NCI-H446 (cell line): ENCODE data around the gene TOR3A.
A peak's percentile ranks its signal among the peaks of the same experiment; 100 is the strongest.

Experiments used
- DNase-seq, 2 experiments: peaks; one replicate each; lab custom pipeline; 2025; lab: John Stamatoyannopoulos, UW

The TOR3A gene

DNA sequence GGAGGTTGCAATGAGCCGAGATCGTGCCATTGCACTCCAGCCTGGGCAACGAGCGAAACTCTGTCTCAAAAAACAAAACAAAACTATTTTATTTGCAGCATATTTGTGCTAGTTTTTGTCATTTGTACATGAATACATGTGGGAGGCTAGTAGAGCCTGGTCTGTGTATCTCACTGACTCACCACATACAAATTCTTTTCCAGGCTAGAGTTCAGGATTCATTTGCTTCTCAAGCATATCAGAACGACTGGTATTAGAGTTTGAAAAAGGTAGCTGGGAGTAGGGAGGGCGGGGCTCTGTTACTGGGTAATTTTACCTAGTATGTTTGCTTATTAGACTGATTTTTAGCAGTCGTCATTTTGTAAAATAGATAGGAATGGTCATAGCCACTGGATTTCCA, 4.5 kb upstream of the TOR3A start:
- DNase-seq: no peak

DNA sequence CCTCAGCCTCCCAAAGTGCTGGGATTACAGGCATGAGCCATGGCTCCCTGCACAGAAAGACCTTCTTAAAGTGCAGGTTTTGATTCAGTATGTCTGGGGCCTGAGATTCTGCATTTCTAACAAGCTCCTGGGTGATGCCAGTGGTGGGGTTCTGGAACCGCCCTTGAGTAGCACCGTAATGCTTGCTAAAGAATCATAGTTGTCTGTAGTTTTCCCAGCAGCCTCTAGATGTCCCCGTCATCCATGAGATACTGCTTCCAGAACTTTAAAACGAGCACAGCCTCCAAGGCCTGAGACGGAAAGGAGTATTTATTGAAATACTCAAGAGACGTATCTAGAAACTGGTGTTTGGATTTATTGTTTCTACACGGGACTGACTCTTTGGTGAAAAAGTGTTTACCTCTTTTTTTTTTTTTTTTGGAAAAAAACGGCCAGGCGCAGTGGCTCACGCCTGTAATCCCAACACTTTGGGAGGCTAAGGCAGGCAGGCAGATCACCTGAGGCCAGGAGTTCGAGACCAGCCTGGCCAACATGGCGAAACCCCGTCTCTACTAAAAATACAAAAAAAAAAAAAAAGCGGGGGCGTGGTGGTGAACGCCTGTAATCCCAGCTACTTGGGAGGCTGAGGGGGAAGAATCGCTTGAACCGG, 2.6 kb upstream of the TOR3A start:
- peak; percentile 29 to 76 for DNase-seq

DNA sequence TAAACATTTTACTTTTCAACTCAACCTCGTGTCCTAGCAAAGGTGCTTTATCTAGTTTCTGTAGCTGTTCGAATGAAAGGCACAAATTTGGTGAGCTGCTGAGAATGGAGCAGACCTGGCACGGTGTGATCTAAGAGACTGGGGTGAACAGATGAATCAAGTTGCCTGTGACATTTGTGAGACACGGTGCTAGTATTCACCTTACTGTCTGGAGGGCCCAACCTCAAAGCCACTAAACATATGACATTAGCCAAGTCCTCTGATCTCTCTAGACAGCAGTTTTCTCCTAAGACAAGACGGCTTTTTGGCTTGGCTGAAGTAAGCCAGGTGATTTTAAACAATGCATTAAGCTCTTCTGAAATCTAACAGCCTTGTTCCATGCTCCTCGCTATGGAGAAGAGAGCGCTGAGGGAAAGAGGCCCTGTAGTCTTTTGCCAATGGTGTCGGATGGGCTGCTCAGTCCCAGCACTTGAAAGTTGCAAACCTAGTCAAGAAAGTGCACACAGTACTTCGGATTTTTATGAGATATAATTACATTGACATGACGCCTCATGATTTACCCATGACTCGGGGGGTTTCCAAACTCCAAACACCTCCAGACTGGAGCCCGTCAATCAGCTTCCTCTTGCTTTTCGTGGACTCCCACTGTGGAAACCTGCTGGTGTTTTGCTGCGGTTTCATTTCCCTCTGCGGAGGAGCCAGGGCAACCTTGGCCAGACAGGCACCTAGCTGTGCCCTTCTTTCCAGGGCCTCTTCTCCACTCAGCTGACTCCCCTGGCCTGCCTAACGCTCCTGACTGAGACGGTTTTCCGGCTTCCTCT, 794 bp upstream of the TOR3A start:
- DNase-seq: no peak

DNA sequence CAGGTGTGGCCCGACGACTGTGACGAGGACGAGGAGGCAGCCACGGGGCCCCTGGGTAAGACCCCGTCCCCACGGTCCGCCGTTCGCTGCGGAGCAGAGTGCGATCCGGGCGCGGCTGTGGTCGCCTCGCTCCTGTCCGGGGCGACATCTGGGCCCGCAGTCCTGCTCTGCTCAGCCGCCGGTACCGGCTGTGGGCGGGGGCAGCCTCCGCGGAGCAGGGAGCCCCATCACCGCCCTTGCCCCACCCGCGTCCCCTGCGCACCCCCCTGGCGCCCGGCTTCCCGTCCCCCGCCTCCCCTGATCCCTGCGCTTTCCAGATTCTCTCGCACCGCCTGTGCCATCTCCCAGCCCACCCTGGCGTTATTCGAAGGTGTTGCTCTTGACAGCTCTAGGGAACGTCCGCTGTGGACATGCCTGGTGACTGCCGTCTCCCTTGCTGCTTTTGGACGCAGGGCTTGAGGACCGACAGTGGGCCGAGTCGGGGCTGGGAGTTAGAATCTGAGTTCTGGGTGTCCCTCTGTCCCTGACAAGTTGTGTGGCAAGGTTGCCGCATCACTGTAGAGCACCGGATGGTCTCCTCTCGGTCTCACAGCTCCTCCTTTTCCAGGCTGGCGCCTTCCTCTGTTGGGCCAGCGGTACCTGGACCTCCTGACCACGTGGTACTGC, 596 bp downstream of the TOR3A start:
- no peak for DNase-seq

DNA sequence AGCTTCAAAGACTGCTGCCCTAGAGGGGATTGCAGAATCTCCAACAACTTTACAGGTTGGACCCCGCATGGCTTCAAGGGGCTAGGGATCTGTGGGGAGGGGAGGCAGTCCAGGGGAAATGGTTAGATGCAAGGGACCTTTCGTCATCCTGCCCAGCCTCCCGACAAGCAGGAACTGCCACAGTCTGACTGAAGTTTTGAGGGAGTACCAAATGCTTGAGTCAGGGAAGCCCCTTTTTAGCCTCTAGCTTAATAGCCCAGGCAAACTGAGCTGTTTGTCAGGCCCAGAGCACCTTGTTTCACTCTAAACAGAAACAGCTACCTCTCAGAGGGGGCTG, 1.1 kb downstream of the TOR3A start:
- DNase-seq: no peak

DNA sequence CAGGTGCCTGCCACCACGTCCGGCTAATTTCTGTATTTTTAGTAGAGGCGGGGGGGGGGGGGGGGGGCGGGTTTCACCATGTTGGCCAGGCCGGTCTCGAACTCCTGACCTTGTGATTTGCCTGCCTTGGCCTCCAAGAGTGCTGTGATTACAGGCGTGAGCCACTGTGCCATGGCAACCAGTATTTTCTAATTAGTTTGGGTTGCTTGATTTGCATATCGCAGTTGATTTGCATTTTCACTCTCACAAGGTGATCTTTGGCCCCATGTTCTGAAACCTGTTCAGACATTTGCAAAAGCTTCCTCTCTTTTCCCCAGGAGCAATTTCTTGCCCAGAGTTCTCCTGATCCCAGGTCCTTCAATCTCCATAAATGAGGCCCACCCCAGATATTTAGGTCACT, 1.7 kb downstream of the TOR3A start:
- DNase-seq: no peak

DNA sequence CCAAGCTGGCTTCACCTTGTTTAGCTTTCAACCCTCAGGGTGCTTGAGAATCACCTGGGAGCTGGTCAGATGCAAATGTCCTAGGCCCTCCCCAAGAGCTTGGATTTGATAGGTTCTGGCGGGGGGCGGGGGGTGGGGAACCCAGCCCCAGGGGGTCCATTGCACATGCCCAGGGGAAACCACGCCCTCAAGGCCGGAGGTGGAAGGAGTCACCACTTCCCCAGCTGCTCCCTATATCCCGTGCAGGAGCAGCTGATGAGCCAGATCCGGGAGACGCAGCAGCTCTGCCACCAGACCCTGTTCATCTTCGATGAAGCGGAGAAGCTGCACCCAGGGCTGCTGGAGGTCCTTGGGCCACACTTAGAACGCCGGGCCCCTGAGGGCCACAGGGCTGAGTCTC, 5.8 kb downstream of the TOR3A start:
- DNase-seq: no peak

DNA sequence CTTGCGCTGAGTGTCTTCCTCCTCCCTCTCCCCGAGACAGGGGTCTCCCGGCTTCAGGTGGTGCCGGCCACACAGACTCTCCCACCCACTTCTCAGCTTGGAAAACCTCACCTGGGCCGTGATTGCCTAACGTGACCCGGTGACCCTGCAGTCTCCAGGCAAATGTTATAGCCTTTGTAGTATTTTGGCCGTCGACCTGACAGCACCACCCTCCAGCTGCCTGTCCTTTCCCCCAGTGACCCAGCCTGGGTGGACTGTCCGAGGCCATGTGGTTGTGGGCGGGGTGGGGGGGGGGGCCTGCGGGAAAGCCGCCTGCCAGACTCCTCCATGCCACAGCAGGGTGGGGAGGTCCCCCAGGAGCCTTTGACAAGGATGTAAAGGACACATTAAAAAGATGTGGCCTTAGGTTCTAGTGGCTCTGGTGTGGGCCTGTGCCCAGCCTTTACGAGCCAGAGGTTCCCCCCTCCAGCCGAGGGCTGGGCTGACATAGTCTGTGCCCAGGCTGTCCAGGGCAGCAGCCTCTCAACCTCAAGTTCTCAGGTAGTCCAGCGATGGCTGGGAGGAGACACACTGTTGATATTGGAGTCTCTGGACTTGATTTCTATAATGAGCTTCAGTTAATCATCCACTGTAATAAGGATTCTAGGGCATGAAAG, 8.1 kb downstream of the TOR3A start:
- DNase-seq: no peak

DNA sequence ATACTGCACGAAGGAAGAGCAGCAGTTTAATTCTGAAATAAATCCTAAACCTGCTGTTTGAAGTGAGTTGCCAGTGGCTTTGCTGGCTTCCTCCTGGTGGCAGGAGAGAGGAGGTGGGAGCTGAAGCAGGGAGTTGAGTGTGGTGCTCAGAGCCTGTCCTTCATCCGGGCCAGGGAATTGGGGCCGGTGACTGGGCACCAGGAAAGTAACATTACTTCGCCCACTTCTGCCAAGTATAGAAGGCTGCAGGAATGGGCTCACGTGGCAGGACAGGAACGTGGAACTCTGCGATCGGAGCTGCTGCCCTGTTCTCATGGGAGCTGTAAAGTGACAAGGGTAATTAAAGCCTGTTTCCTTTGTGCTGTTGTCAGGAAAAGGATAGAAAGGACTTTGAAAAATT, 8.7 kb downstream of the TOR3A start:
- DNase-seq: no peak

DNA sequence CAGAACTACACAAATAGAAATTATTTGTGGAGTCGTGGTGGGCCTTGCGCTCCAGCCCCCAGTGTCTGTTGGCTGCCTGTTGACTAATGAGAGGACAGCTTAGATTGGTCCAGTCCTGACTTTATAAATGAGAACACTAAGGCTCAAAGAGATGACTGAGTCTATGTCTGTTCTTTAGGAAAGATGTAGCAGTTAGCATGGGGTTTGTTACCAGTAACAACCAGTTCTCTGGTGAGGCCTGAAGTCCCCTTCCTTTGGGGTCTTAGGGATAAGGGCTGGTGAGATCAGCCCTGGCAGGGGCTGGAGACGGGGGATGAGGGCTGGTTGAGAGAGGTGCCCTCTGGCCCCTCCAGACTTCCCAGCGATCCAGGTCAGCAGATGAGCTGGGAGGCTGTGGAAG, 9.1 kb downstream of the TOR3A start:
- no peak for DNase-seq

DNA sequence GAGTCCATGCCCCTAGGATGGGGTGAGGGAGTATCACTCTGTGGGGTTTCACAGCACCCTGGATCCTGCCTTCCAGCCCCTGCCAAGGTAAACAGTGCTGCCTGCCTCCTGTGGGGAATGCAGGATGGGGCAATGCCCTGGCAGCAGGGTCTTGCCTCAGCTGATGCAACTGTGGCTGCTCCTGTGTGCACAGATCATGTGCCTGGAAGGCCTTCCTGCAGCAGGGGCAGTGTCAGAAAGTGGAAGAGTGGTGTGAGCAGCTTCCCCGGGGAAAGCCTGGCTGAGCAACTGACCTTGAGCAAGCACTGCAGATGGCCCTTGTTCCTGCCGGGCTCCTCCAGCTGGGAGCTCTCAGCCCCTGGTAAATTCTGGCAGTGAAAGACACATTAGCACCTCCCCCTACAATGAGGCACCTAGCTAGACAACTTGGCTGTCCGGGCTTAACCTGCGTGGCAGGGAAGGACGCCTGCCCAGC, 9.9 kb downstream of the TOR3A start:
- DNase-seq: peak in 1 of 2 experiments; percentile 28

DNA sequence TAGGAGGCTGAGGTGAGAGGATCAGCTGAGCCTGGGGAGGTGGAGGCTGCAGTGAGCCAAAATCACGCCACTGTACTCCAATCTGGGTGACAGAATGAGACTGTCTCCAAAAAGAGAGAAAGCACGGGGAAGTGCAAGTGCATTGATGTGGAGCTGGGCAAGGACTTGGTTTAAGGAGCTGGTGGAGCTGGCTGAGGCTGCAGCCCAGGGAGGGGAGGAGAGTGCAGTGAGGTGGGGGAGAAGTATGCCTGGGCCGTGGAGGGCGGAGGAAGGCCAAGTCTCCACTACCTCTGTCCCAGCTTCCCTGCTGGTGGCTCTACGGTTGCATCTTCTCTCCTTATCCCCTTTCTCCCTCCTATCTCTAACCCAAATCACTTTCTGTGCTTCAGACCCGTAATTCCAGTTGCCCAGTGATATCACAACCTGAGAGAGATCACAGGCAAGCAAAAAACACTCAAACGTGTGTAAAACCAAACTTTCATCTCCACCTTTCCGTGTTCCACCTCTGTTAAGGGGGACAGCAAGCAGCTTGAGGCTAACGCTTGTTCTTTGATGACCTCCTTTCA, 11.1 kb downstream of the TOR3A start:
- DNase-seq: no peak

DNA sequence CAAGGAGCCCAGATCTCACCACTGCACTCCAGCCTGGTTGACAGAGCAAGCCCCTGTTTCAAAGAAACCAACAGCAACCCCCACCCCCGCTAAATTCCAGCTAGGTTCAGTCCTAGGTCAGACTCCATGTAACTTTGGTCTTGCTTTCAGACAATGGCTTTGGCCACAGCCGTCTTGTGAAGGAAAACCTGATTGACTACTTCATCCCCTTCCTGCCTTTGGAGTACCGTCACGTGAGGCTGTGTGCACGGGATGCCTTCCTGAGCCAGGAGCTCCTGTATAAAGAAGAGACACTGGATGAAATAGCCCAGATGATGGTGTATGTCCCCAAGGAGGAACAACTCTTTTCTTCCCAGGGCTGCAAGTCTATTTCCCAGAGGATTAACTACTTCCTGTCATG, 12.9 kb downstream of the TOR3A start:
- DNase-seq: no peak

DNA sequence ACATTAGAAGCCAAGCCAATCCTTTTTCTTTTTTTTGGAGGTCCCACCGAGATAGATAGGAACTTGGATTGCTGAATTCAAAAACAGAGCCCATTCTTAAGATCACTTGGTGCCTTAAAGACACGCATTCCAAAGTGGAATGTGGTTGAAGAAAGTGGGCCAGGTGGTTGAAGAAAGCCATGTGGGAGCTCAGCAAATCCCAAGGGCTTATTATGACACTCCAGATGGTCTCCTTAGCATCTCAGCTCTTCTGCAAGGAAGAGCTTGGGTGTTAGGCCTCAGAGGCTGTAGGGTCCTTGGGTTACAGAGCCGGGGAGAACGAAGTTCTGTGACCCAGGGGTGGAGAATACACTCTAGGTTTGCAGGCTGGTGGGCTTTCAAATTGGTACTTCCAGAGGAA, 13.5 kb downstream of the TOR3A start:
- no peak for DNase-seq

DNA sequence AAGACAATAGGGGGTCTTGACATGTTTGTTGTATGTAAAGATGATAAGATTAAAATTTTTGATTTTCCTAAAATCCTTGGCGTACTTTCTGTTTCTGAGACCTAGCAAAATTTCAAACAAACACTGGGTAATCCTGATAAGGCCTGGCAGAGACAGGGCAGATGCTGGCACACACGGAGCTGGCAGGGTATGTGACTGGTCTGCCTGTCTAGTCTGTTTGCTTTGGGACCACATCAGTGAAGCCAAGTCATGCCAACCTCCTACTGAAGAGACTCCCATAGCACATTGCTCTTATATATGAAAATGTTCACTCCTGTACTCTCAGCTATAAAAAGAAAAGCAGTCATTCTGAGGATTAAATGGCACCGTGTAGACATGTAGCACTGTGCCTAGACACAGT, 14.1 kb downstream of the TOR3A start:
- no peak for DNase-seq

DNA sequence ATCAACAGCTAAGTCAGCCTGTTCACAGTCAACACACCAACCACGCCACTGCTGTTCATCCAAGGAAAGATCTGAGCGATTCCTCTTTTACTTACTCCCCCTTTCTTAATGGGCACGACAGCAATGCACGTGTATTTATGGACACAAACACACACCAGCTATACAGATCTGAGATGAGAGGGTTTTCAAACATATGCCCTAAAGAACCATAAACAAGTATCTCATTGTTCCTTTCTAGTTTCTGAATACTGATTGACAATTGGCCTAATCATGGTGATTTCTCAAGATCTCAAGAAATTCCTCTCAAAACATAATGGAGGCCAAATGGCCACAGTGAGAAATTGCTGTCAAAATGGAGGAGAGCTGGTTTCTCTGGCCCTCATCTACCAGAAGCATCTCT, 18.0 kb downstream of the TOR3A start:
- DNase-seq: no peak

DNA sequence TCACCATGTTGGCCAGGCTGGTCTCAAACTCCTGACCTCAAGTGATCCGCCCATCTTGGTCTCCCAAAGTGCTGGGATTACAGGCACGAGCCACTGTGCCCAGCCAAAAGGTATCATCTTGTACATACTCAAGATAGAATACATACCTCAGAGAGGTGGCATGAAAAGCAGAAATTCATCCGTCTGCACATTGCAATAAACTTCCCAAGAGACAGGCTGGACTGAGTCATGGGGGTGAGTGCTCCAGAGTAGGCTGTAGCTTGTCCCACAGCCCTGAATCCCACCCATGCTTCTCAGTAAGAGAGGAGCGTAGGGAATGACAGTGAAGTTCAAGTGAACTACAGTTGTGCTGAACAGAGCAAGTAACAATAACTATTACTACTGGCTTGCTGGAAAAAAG, 19.7 kb downstream of the TOR3A start:
- no peak for DNase-seq

DNA sequence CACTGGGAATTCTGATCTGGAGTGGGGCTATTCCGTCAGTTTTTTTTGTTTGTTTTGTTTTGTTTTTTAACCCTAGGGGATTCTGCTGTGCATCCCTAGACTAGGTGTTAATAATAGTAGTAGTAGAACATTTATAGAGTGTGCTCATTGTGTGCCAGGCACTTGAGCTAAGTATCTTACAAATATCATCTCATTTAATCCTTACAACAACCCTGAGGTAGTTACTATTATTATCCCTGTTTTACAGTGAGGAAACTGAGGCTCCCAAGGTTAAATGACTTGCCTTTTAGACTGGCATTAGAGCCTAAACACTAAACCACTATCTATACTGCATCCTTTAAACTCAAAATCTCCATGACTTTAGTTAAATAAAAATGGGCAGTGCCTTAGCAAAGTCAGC, 22.1 kb downstream of the TOR3A start:
- DNase-seq: no peak

DNA sequence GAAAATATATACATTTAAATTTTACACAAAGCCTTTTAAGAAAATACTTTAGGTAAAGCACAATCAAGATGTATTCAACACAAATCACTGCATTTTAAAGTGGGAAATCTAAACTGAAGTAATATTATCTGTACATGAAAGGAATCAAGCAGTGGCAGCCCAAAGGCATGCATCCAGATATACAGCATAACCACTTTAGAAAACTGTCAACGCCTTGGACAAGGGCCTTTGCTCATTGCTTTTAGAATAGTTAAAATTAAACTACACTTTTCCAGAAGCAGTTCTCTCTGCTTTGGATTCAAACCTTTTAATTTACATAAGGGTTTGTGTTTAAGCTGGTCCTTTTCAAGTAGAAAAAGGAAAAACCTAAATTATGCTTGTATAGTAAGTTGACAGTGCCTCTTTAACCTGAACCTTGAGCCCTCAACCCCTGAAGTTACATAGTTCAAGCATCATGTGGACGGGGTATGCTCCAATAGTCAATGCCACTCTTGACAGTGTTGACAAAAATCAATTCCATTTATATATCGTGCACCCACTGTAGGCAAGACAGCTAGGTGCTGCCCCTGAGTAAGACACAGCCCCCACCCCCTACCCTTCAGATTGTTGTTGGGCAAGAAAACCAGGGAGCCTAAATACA, 22.9 kb downstream of the TOR3A start:
- DNase-seq: no peak

DNA sequence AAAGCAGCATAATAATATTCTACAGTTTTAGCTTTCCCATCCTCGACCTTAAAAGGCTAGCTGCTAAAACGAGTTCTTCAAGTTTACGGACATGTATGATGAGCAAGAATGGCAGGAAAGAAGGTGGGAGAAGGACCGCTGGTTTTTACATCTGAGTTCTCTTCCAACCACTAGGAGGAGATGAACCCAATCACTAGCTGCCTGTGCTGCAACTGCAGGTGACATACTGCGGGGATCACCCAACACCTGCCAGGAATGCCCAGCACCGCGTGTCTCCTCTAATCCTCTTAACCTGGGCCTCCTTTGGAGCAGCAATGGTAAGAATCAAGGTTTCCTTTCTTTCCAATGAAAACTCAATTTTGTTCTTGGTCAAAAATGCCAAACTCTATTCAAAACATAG, 23.5 kb downstream of the TOR3A start:
- no peak for DNase-seq

DNA sequence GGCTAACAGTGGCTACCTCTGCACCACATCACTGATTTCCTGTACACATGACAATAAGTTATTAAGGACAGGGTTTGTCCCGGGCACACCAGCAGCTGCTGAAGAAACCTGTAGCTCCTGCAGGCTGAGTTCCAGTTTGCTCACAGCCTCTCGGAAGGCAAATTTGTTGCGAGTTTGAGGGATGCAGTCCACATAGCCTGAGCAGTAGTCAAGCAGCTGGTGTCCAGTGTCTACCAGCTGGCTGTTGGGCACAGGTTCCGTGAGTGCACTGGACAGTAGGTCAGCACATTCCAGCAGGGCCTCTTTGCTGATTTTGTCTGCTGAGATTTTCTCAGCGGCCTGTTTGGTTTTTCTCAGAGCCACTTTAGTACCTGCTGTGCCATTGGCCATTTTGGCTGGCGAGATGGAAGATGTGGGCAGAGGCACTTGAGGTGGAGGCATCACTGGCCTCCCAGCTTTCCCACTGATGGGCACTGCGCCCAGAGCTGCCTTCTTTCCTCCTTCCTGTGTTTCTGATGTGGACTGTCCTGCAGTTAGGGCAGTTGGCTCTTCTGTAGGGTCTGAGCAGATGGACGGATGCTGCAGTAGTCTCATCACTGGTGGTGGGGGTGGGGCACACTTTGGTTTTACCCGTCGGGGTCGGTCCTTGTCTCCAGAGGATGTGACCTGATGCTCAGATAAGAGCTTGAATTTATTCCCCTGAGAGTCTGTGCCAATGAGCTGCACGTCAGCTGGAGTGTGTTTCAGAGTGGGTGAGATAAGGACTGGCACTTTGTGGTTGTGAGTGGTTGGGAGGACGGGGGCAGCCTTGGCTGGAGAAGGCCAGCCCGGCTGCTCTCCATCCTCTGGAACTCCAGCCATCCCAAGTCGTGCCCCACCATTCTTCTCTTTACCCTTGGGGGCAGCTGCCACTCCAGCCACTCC, 26.1 kb downstream of the TOR3A start:
- DNase-seq: no peak
